Hepatocyte (in vitro differentiated cells): ENCODE results near the gene BRD3OS.

Experiments
- EZH2 ChIP-seq: fragments of 200-600 bp; sonication (generic); IDR thresholded peaks from 2 replicates; pipeline ENCODE4 v1.6.1; 2016; ENCODE audit warnings: antibody characterized with exemption, mild to moderate bottlenecking, borderline replicate concordance
- EZH2phosphoT487 ChIP-seq: fragments of 200-600 bp; sonication (generic); IDR thresholded peaks from one replicate; pipeline ENCODE4 v1.6.1; 2018; ENCODE audit warnings: antibody characterized with exemption, mild to moderate bottlenecking, low read depth, moderate library complexity; ENCODE audit not compliant: unreplicated experiment, severe bottlenecking
- TF ChIP-seq, protein P1 (sequence below): fragments of 200-600 bp; sonication (generic); IDR thresholded peaks from 2 replicates; pipeline ENCODE4 v1.5.1; 2016; ENCODE audit warnings: antibody characterized with exemption, mild to moderate bottlenecking; ENCODE audit not compliant: poor library complexity

DNA sequence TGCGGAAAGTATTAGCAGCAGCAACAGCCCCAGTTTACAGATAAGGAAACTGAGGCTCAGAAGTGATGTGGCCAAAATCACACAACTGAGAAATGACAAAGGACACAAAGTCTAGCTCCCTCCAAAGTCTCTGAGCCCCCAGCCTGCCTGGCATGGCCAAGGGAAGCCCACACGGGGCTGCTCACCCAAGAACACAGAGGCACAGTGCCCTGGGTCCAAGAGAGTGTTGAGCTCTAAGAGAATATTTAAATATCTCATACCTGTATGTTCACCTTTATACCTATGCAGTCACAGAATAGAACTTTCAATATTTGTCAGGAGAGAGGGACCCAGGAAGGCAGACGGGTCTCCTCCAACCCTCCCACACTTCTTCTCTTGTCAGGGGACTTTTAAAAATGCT, 49.8 kb upstream of the BRD3OS start:
- TF ChIP-seq, protein P1, sequence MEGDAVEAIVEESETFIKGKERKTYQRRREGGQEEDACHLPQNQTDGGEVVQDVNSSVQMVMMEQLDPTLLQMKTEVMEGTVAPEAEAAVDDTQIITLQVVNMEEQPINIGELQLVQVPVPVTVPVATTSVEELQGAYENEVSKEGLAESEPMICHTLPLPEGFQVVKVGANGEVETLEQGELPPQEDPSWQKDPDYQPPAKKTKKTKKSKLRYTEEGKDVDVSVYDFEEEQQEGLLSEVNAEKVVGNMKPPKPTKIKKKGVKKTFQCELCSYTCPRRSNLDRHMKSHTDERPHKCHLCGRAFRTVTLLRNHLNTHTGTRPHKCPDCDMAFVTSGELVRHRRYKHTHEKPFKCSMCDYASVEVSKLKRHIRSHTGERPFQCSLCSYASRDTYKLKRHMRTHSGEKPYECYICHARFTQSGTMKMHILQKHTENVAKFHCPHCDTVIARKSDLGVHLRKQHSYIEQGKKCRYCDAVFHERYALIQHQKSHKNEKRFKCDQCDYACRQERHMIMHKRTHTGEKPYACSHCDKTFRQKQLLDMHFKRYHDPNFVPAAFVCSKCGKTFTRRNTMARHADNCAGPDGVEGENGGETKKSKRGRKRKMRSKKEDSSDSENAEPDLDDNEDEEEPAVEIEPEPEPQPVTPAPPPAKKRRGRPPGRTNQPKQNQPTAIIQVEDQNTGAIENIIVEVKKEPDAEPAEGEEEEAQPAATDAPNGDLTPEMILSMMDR: no peak
- no peak for TF ChIP-seq EZH2phosphoT487
- TF ChIP-seq EZH2: no peak
